ENCODE results near the gene P2RX3.

P2RX3 gene

DNA sequence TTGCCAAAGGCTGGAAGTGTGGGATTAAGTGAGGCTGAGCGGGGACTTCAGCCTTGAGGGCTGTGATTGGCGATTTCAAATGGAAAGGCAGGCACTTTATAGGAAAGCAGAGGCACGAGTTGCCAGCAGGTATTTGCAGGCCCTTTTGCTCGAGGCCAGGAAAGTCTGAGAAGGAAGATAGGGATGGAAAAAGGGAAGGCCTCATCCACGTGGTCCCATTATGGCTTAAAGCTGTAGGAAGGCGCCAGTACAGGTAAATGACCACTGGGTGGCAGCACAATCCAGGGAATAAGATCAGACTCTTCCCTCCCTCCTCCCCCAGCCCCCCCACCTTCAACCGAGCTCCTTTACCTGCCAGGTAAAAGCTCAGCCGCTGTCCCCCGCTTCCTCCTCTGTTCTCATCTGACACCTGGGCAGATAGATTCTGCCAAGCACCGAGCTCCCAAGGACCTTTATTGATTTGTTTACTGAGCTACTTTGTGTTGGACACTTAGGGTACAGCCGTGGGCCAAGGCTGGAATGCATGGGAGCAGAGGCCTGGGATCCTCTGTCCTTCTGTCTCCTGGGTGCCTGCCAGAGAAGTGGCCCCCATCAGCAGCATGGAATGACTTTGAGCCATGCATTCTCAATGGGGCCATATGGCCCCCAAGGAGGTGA is 7.5 kb downstream of the P2RX3 start:
- no peak overlapping the region for H2AFZ ChIP-seq (ENCODE audit: low read length)
- TF ChIP-seq EZH2 (IDR thresholded peaks at IDR 0.05; ENCODE audit: borderline replicate concordance, low read length), result no peak
- TF ChIP-seq, protein P1, sequence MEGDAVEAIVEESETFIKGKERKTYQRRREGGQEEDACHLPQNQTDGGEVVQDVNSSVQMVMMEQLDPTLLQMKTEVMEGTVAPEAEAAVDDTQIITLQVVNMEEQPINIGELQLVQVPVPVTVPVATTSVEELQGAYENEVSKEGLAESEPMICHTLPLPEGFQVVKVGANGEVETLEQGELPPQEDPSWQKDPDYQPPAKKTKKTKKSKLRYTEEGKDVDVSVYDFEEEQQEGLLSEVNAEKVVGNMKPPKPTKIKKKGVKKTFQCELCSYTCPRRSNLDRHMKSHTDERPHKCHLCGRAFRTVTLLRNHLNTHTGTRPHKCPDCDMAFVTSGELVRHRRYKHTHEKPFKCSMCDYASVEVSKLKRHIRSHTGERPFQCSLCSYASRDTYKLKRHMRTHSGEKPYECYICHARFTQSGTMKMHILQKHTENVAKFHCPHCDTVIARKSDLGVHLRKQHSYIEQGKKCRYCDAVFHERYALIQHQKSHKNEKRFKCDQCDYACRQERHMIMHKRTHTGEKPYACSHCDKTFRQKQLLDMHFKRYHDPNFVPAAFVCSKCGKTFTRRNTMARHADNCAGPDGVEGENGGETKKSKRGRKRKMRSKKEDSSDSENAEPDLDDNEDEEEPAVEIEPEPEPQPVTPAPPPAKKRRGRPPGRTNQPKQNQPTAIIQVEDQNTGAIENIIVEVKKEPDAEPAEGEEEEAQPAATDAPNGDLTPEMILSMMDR (IDR thresholded peaks at IDR 0.05; ENCODE audit: low read length), result peak; percentile 60
- no peak overlapping the region for H3K4me3 ChIP-seq (ENCODE audit: low read depth, low read length, poor library complexity, severe bottlenecking)
- H3F3A ChIP-seq (ENCODE audit: insufficient read depth, low read length), result no peaks in the 10 kb centered on the region
- H3K79me2 ChIP-seq (ENCODE audit: insufficient read depth, low read length), result no peaks in the 10 kb centered on the region
- H3K9me3 ChIP-seq (ENCODE audit: low read length), result no peaks in the 10 kb centered on the region
- H3K27me3 ChIP-seq (ENCODE audit: insufficient read depth, low read length), result no peaks in the 10 kb centered on the region
- no peak overlapping the region for H3K9ac ChIP-seq (ENCODE audit: low read length)
- H3K36me3 ChIP-seq (ENCODE audit: insufficient read depth, low read length), result no peaks in the 10 kb centered on the region
- no peaks in the 10 kb centered on the region for H3K9me2 ChIP-seq (ENCODE audit: low read depth, low read length)
- H3K4me2 ChIP-seq (ENCODE audit: low read length), result no peak overlapping the region
- H4K20me1 ChIP-seq (ENCODE audit: insufficient read depth, low read length), result no peaks in the 10 kb centered on the region
- H3K4me1 ChIP-seq (ENCODE audit: insufficient read depth, low read length, severe bottlenecking), result no peaks in the 10 kb centered on the region
- no peak overlapping the region for H3K27ac ChIP-seq (ENCODE audit: low read depth, low read length, poor library complexity, severe bottlenecking)

DNA sequence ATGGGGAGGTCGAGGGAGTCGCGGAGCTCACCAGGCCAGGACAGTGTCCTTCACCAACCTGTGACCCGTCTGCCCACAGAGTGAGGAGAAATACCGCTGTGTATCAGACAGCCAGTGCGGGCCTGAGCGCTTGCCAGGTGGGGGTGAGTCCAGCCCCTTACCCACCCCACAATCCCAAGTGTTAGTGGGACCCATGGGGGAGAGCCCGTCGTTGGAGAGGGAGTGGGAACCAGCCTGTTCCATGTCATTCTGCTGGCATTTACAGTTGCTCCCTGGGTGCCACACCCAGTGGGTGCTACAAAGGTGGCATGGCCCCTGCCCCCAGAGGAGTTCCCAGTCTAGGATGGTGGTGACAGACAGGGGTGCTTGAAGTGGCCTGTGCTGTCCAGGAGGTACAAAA is 9.2 kb downstream of the P2RX3 start:
- no peaks in the 10 kb centered on the region for H4K20me1 ChIP-seq (ENCODE audit: insufficient read depth, low read length)
- H3K27ac ChIP-seq (ENCODE audit: low read depth, low read length, poor library complexity, severe bottlenecking), result no peak overlapping the region
- TF ChIP-seq EZH2 (IDR thresholded peaks at IDR 0.05; ENCODE audit: borderline replicate concordance, low read length), result no peak
- TF ChIP-seq, protein P1 (IDR thresholded peaks at IDR 0.05; ENCODE audit: low read length), result no peak
- no peak overlapping the region for H3K4me2 ChIP-seq (ENCODE audit: low read length)
- H3K4me3 ChIP-seq (ENCODE audit: low read depth, low read length, poor library complexity, severe bottlenecking), result no peak overlapping the region
- H2AFZ ChIP-seq (ENCODE audit: low read length), result no peak overlapping the region
- H3K36me3 ChIP-seq (ENCODE audit: insufficient read depth, low read length), result no peaks in the 10 kb centered on the region
- no peaks in the 10 kb centered on the region for H3K4me1 ChIP-seq (ENCODE audit: insufficient read depth, low read length, severe bottlenecking)
- H3K27me3 ChIP-seq (ENCODE audit: insufficient read depth, low read length), result no peaks in the 10 kb centered on the region; the same call in 1 of the 2 replicates
- H3F3A ChIP-seq (ENCODE audit: insufficient read depth, low read length), result no peaks in the 10 kb centered on the region
- no peak overlapping the region for H3K9ac ChIP-seq (ENCODE audit: low read length)
- H3K9me3 ChIP-seq (ENCODE audit: low read length), result peaks cover 5% of the 10 kb centered on the region; the same call in 1 of the 2 replicates
- no peaks in the 10 kb centered on the region for H3K79me2 ChIP-seq (ENCODE audit: insufficient read depth, low read length)
- no peaks in the 10 kb centered on the region for H3K9me2 ChIP-seq (ENCODE audit: low read depth, low read length)

DNA sequence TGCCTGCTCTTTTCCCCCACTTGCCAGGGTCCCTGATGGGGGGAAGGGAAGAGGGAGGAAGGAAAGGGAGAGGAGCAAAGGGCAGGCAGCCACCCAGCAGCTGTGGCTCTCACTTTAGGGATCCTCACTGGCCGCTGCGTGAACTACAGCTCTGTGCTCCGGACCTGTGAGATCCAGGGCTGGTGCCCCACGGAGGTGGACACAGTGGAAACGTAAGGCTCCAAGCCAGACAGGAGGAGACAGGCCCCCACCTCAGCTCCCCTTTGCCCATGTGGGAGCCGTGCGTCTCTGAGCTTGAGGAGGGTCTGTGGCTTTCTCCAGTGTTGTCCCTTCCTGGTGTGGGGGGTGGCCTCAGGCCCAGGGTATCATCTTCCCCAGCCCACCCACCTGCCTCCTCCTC is 9.9 kb downstream of the P2RX3 start:
- no peaks in the 10 kb centered on the region for H3K36me3 ChIP-seq (ENCODE audit: insufficient read depth, low read length)
- no peak overlapping the region for H2AFZ ChIP-seq (ENCODE audit: low read length)
- no peaks in the 10 kb centered on the region for H3K4me1 ChIP-seq (ENCODE audit: insufficient read depth, low read length, severe bottlenecking)
- no peak overlapping the region for H3K27ac ChIP-seq (ENCODE audit: low read depth, low read length, poor library complexity, severe bottlenecking)
- H4K20me1 ChIP-seq (ENCODE audit: insufficient read depth, low read length), result no peaks in the 10 kb centered on the region
- TF ChIP-seq, protein P1 (IDR thresholded peaks at IDR 0.05; ENCODE audit: low read length), result no peak
- no peak for TF ChIP-seq EZH2 (IDR thresholded peaks at IDR 0.05; ENCODE audit: borderline replicate concordance, low read length)
- H3F3A ChIP-seq (ENCODE audit: insufficient read depth, low read length), result no peaks in the 10 kb centered on the region
- H3K4me2 ChIP-seq (ENCODE audit: low read length), result no peak overlapping the region
- no peak overlapping the region for H3K4me3 ChIP-seq (ENCODE audit: low read depth, low read length, poor library complexity, severe bottlenecking)
- no peaks in the 10 kb centered on the region for H3K79me2 ChIP-seq (ENCODE audit: insufficient read depth, low read length)
- no peaks in the 10 kb centered on the region for H3K9me2 ChIP-seq (ENCODE audit: low read depth, low read length)
- H3K9ac ChIP-seq (ENCODE audit: low read length), result no peak overlapping the region
- H3K9me3 ChIP-seq (ENCODE audit: low read length), result peaks cover 5% of the 10 kb centered on the region; the same call in 1 of the 2 replicates
- no peaks in the 10 kb centered on the region; the same call in 1 of the 2 replicates for H3K27me3 ChIP-seq (ENCODE audit: insufficient read depth, low read length)
